Endothelial cell of umbilical vein (primary cell): ENCODE results near the gene SLC22A23.

Experiments used
- CTCF ChIP-seq, 2 donors: IDR thresholded peaks; 1 replicate in 1 of 2; 2 replicates in 1 of 2; pipeline ENCODE4 v1.5.1; 2011; ENCODE audit warnings: low read length in 2 of 2, mild to moderate bottlenecking in 2 of 2, moderate library complexity in 2 of 2, control low read depth in 1 of 2, inconsistent platforms in 1 of 2, low read depth in 1 of 2; ENCODE audit not compliant: insufficient read depth in 1 of 2; ENCODE audit errors: extremely low read depth in 1 of 2
- JUN ChIP-seq: IDR thresholded peaks from 2 replicates; pipeline ENCODE4 v1.6.1; 2011; ENCODE audit warnings: borderline replicate concordance, low read depth; ENCODE audit not compliant: insufficient read length, insufficient read depth

- TF ChIP-seq CTCF (IDR thresholded peaks at IDR 0.05; ENCODE audit: extremely low read depth in 1 of 2, insufficient read depth in 1 of 2, low read depth in 1 of 2, low read length in 2 of 2) = no peak
- TF ChIP-seq JUN = no peak
These were observed 138.6 kb downstream of the SLC22A23 start for GRCh38 chr6:3318226-3318625.
